ENCODE results near the gene AMPD3. TPM values are rescaled to one million over a fixed set of nuclear protein-coding genes. Genes with fewer than 3 reads are reported as not detected.

Gene AMPD3
- polyA plus RNA-seq, 1 donor (not counting 4 experiments of a cell fraction or from before 2014, with no cell fraction given) = 11.1 TPM

DNA sequence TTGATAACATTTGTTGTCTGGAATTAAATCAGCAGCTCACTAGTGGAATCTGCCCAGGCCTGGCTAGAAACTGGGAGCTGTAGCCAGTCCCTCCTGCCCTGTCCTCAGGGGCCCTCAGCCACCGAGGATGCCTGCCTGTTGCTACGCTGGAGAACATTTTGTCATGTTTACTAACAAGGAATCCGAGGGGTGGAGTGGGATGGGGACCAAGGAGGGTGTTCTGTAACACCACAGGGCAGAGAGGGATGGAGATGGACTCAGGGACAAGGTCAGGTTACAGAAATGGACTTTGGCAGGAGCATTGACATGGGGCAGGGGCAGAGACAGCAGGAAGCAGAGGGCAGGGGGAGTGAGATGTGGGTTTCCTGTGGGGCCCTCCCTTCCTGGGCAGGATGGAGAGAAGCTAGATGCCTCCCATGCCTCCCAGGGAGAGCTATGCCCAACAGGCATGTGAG lies 45.8 kb upstream of the AMPD3 start:
- Histone ChIP-seq H4K20me1 (ENCODE audit: control insufficient read depth, extremely low read depth, insufficient read depth, low read length) (no peaks in the 10 kb centered on the region), H3K9me1 (ENCODE audit: control insufficient read depth, extremely low read depth, insufficient read depth, low read length) (no peaks in the 10 kb centered on the region), H2AFZ (ENCODE audit: control insufficient read depth, low read length) (no peak overlapping the region), H3K27me3 (ENCODE audit: control insufficient read depth, extremely low read depth, insufficient read depth, low read length) (no peaks in the 10 kb centered on the region), H3K4me1 (ENCODE audit: control insufficient read depth, extremely low read depth, insufficient read depth, low read length) (peaks cover 25% of the 10 kb centered on the region), H3K36me3 (ENCODE audit: control insufficient read depth in 2 of 2, extremely low read depth in 1 of 2, insufficient read depth in 2 of 2, low read length in 2 of 2) (no peaks in the 10 kb centered on the region), H3K4me3 (ENCODE audit: control insufficient read depth in 2 of 3, extremely low read depth in 1 of 3, insufficient read depth in 2 of 3, low read depth in 1 of 3, low read length in 3 of 3) (no peak overlapping the region), H3K27ac (ENCODE audit: control insufficient read depth, insufficient read depth, low read length) (no peak overlapping the region), H3K9me3 (ENCODE audit: control insufficient read depth, low read depth, low read length) (no peaks in the 10 kb centered on the region), H3K9ac (ENCODE audit: control insufficient read depth, extremely low read depth, insufficient read depth, low read length) (no peak overlapping the region), H3K79me2 (ENCODE audit: control insufficient read depth, insufficient read depth, low read length) (no peaks in the 10 kb centered on the region), H3K4me2 (ENCODE audit: control insufficient read depth, extremely low read depth, insufficient read depth, low read depth, low read length) (no peak overlapping the region)
- TF ChIP-seq, protein P1, sequence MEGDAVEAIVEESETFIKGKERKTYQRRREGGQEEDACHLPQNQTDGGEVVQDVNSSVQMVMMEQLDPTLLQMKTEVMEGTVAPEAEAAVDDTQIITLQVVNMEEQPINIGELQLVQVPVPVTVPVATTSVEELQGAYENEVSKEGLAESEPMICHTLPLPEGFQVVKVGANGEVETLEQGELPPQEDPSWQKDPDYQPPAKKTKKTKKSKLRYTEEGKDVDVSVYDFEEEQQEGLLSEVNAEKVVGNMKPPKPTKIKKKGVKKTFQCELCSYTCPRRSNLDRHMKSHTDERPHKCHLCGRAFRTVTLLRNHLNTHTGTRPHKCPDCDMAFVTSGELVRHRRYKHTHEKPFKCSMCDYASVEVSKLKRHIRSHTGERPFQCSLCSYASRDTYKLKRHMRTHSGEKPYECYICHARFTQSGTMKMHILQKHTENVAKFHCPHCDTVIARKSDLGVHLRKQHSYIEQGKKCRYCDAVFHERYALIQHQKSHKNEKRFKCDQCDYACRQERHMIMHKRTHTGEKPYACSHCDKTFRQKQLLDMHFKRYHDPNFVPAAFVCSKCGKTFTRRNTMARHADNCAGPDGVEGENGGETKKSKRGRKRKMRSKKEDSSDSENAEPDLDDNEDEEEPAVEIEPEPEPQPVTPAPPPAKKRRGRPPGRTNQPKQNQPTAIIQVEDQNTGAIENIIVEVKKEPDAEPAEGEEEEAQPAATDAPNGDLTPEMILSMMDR (optimal IDR thresholded peaks at IDR 0.05 in 1 of 3, IDR thresholded peaks at IDR 0.05 in 1 of 3, conservative IDR thresholded peaks at IDR 0.05 in 1 of 3; ENCODE audit: extremely low read depth in 1 of 3, insufficient read depth in 2 of 3, low read length in 3 of 3) = no peak
- no peak for TF ChIP-seq EZH2 (IDR thresholded peaks at IDR 0.05; ENCODE audit: low read length)
- DNase-seq (ENCODE audit: low read depth, low spot score) (no peak), FAIRE-seq (no peak)
- dilution Hi-C loops (cut with MboI; ENCODE audit: extremely low pct_ligation_motif_present, low sequenced_read_pairs) = no loop called here

DNA sequence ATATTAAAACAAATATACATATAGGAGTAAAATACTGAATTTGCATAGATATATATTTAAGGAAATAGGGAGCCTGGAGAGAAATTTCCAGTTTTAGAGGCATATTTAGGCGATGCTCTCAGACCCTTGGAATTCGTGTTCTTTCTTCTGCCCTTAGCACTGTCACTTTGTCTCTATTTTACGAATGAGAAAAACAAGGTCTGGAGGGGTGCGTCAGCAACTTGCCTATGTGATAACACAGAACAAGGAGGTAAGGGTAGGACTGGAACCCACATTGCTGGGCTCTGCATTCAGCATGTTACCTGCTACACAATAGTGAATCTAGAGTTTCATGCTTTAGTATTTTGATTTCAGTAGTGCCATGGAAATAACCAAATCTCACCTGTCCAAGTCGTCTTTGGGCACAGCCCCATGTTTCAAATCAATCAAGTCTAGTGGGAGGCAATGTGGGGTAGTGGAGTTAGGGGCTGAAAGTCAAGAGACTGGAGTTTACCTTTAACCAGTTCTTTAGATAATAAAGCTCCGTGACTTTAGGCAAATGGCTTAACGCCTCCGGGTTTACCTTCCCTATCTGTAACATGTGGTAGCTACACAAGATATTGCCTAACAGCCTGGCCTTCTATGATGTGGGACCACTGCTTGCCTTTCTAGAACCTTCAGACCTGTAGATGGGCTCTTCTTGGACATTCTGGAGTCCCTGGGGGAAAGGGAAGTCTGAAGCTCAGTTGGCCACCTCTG lies 44.8 kb upstream of the AMPD3 start:
- H3K27ac ChIP-seq (ENCODE audit: control insufficient read depth, insufficient read depth, low read length) = no peak overlapping the region
- H3K4me2 ChIP-seq (ENCODE audit: control insufficient read depth, extremely low read depth, insufficient read depth, low read depth, low read length) = no peak overlapping the region
- no peak for FAIRE-seq
- no peak overlapping the region for H2AFZ ChIP-seq (ENCODE audit: control insufficient read depth, low read length)
- dilution Hi-C loops (cut with MboI; ENCODE audit: extremely low pct_ligation_motif_present, low sequenced_read_pairs) = no loop called here
- H3K9me3 ChIP-seq (ENCODE audit: control insufficient read depth, low read depth, low read length) = no peaks in the 10 kb centered on the region
- no peaks in the 10 kb centered on the region for H3K36me3 ChIP-seq (ENCODE audit: control insufficient read depth in 2 of 2, extremely low read depth in 1 of 2, insufficient read depth in 2 of 2, low read length in 2 of 2)
- H3K79me2 ChIP-seq (ENCODE audit: control insufficient read depth, insufficient read depth, low read length) = no peaks in the 10 kb centered on the region
- no peak overlapping the region for H3K4me3 ChIP-seq (ENCODE audit: control insufficient read depth in 2 of 3, extremely low read depth in 1 of 3, insufficient read depth in 2 of 3, low read depth in 1 of 3, low read length in 3 of 3)
- no peaks in the 10 kb centered on the region for H3K9me1 ChIP-seq (ENCODE audit: control insufficient read depth, extremely low read depth, insufficient read depth, low read length)
- peaks cover 27% of the 10 kb centered on the region for H3K4me1 ChIP-seq (ENCODE audit: control insufficient read depth, extremely low read depth, insufficient read depth, low read length)
- no peak for DNase-seq (ENCODE audit: low read depth, low spot score)
- H4K20me1 ChIP-seq (ENCODE audit: control insufficient read depth, extremely low read depth, insufficient read depth, low read length) = no peaks in the 10 kb centered on the region
- H3K9ac ChIP-seq (ENCODE audit: control insufficient read depth, extremely low read depth, insufficient read depth, low read length) = no peak overlapping the region
- no peaks in the 10 kb centered on the region for H3K27me3 ChIP-seq (ENCODE audit: control insufficient read depth, extremely low read depth, insufficient read depth, low read length)
- no peak for TF ChIP-seq EZH2 (IDR thresholded peaks at IDR 0.05; ENCODE audit: low read length)
- TF ChIP-seq, protein P1 (optimal IDR thresholded peaks at IDR 0.05 in 1 of 3, IDR thresholded peaks at IDR 0.05 in 1 of 3, conservative IDR thresholded peaks at IDR 0.05 in 1 of 3; ENCODE audit: extremely low read depth in 1 of 3, insufficient read depth in 2 of 3, low read length in 3 of 3) = no peak

Measured in keratinocyte (primary cell).